ENCODE data around the gene PCK1.
A peak's percentile ranks its signal among the peaks of the same experiment; 100 is the strongest.
"Not testable (repeated sequence)": the region's sequence is repeated elsewhere in the genome, so short reads cannot be mapped to it uniquely, and the experiment has no call there.

Gene PCK1

DNA sequence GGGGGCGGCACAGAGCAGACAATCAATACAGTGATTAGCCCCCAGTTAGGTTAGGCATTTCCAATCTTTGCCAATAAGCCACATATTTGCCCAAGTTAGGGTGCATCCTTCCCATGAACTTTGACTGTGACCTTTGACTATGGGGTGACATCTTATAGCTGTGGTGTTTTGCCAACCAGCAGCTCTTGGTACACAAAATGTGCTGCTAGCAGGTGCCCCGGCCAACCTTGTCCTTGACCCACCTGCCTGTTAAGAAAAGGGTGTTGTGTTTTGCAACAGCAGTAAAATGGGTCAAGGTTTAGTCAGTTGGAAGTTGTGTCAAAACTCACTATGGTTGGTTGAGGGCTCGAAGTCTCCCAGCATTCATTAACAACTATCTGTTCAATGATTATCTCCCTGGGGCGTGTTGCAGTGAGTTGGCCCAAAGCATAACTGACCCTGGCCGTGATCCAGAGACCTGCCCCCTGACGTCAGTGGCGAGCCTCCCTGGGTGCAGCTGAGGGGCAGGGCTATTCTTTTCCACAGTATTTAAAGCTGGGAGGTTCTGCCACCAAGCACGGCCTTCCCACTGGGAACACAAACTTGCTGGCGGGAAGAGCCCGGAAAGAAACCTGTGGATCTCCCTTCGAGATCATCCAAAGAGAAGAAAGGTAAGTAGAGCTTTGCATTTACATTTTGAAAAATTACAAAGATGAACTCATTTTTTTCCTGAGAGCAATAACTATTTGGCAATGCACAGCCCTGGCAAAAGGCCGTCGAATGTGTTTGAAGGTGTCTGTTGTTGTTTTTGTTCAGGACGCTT is at the start of gene PCK1:
Gene PCK1 (plus strand): TSS at position 557 of the 802 bp plus-strand sequence. CDS start 302 bp downstream, outside the sequence.
- DNase-seq, result no peak

GRCh38 chr20:57511709-57512108 is 49.2 kb upstream of the PCK1 start:
- not testable (repeated sequence) for DNase-seq

DNA sequence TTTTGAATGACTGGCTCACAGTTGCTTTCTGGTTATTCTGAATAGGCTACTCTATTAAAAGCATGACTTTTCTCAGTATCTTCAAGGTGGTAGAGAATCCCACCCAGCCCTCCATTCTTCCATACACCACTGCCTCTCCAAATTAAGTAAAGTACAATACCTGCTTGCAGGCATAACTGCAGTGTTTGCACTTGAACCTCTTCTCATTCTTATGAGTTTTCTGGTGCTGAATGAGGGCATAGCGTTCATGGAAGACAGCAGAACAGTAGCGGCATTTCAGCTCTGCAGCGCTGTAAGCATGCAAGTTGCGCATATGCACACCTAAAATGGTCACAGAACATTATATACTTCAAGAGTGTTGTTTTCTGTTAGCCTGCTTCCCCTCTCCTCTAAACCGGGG is 48.5 kb upstream of the PCK1 start:
- DNase-seq, result no peak

DNA sequence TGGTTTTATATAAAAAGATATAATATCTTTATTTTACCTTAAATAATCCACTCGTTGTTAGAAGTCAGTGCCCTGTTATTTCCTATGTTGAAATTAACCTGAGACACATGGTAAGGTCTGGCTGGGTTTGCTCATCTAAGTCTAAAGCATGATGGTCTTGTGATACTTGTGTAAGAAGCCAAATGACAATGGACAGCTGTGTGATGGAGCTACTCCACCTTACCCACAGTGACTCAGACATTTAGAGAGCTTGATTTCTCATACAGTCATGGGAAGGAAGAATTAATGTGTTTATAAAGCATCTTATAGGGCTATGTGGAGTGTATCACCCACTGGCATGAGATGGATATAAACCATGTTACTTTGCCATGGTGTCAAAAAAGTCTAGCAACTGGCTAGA is 47.7 kb upstream of the PCK1 start:
- no peak for DNase-seq

GRCh38 chr20:57514273-57514751 is 46.6 kb upstream of the PCK1 start:
- peak; percentile 50 for DNase-seq

- no peak for DNase-seq
Observed at GRCh38 chr20:57517904-57518303, 43.0 kb upstream of the PCK1 start.

DNA sequence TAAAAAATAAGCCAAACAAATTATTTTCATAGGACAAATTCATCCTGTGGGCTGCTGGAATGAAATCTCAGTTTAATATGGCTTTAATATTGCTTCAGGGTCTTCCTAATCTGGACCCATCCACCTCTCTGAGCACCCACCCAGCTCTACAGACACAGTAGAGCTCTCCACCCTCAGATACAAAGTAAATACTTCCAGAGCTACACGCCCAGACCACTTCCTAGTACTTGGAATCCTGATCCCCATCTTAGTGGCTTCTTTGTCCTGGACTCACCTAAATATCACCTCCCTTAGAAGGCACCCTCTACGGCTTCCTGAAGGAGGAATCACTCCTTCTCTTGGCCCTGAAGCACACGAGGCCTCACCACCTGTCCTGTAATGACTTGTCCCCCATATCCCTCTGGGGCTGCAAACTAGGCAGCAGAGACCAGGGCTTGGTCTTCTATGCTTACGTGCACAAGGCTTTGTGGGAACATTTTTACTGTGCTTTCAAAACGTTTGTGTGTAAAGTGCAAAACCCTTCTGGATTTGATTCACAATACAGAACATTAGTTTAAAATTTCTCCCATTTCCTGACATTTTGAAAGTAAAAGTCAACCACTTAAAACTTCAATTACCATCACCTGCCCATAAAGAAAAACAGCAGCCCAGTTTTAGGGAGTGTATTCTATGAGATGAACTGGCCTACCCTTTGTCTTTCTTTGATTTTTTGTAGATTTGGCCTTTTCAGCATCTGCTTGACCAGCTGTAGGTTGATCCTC is 38.4 kb upstream of the PCK1 start:
- no peak for DNase-seq

DNA sequence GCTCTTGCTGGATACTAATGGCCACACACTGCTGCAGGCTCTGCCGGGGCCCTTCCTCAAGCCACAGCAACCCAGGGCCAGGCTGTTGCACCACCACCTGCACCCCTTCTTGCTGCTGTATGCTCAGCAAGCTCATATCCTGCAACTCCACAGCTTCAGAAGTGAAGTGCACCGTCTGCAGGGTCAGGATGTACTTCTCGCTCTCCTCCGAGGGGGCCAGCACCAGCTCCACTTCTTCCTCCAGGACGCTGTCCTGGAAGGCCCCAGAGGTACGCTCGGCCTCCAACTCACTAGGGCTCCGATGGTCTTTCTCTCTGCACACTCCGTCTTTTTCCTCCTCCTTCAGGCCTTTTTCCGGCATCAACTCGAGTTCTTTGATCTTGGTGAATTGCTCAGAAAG is 37.1 kb upstream of the PCK1 start:
- DNase-seq, result no peak

- no peak for DNase-seq
Observed at GRCh38 chr20:57524511-57525176, 36.3 kb upstream of the PCK1 start, which contains the start of gene CTCFL. Gene CTCFL (minus strand): TSS chr20:57525140. CDS start chr20:57524205, 935 bp downstream.

DNA sequence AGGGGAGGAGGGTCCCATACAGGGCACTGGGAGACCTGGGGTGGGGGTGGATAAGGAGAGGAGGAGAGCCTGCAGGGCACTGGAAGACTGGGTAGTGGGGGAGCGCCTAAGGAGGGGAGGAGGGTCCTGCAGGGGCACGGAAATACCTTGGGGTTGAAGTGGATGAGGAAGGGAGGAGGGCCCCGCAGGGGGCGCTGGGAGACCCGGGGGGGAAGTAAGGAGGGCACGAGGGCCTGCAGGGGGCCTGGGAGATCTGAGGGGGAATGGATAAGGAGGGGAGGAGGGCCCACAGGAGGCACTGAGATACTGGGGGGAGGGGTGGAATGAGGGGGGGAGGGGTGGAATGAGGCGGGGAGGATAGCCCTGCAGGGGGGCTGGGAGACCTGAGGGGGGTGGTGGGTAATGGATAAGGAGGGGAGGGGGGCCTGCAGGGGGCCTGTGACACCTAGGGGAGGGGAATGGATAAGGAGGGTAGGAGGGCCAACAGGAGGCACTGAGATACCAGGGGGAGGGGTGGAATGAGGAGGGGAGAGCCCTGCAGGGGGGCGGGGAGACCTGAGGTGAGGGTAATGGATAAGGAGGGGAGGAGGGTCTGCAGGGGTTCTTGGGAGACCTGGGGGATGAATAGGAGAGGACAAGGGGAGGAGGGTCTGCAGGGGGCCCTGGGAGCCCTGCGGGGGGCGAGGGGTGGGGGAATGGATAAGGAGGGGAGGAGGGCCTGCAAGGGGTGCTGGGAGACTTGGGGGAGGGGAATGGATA is 35.4 kb upstream of the PCK1 start:
- DNase-seq, result no peak

DNA sequence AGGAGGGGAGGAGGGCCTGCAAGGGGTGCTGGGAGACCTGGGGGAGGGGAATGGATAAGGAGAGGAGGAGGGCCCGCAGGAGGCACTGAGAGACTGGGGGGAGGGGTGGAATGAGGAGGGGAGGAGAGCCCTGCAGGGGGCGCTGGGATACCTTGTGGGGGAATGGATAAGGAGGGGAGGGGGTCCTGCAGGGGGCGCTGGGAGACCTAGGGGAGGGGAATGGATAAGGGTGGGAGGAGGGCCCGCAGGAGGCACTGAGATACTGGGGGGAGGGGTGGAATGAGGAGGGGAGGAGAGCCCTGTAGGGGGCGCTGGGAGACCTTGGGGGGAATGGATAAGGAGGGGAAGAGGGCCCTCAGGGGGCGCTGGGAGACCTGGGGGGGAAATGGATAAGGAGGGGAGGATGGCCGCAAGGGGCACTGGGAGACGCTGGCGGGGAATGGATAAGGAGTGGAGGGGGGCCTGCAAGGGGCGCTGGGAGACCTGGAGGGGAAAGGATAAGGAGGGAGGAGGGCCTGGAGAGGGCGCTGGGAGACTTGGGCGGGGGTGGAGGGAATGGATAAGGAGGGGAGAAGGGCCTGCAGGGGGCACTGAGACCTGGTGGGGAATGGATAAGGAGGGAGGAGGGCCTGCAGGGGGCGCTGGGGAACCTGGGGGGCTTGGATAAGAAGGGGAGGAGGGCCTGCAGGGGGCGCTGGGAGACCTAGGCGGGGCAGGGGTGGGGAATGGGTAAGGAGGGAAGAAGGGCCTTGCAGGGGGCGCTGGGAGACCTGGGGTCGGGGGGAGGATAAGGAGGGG is 34.6 kb upstream of the PCK1 start:
- peak; percentile 51 for DNase-seq

DNA sequence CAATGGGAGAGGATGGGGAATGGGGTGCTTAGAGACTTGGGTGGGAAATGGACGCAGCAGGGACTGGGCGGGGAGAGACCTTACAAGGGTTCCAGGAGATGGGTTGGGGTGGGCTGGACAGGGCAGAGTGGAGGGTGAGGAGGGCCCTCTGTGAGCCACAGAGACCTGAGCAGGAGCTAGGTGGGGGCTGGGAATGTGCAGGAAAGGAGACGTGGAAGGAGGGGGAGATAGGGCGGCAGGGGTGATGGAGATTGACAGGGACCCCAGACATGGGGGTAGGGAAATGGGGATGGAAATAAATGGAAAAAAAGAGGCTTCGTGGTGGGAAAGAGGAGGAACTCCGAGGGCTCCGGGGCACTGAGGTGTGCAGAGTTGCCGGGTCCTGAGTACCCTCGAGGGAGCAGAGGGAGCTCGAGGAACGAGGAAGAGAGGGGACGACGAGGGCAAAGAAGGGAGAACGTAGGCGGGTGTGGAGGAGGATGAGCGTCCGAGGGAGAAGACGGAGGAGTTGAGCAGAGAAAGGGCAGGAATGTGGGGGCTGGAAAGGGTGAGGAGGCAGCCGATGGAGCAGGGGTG is 33.9 kb upstream of the PCK1 start:
- DNase-seq, result no peak

DNA sequence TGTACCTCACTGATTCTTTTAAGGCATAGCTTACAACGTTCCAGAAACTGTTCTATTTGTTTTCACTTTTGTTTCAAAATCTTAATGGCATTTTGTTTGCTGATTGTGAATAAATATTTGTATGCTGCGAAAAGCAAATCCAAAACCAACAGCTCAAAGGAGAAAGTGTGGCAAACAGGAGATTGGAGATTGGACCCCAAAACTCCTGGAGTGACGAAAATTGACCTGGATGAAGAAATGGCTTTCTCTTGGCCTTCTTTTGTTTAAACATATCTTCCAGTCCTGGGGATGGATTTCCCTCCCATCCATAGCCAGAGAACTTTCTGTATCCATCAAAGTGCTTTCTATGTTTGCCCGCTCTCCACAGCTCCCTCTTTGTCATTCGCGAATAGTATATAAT is 33.2 kb upstream of the PCK1 start:
- DNase-seq, result no peak

- no peak for DNase-seq
Observed at GRCh38 chr20:57528148-57528547, 32.8 kb upstream of the PCK1 start.

- no peak for DNase-seq
Observed at GRCh38 chr20:57529160-57529585, 31.7 kb upstream of the PCK1 start.

DNA sequence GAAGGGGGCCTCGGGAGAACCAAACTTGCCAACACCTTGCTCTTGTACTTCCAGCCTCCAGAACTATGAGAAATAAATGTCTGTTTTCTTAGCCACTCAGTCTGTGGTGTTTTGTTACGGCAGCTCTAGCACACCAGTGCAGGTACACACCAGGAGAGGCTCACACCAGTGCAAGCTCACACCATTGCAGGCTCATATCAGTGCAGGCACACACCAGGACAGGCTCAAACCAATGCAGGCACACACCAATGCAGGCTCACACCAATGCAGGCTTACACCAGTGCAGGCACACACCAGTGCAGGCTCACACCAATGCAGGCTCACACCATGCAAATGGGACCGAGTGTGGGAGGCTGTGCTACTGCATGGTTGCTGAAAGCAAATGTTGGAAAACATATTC is 31.1 kb upstream of the PCK1 start:
- no peak for DNase-seq

DNA sequence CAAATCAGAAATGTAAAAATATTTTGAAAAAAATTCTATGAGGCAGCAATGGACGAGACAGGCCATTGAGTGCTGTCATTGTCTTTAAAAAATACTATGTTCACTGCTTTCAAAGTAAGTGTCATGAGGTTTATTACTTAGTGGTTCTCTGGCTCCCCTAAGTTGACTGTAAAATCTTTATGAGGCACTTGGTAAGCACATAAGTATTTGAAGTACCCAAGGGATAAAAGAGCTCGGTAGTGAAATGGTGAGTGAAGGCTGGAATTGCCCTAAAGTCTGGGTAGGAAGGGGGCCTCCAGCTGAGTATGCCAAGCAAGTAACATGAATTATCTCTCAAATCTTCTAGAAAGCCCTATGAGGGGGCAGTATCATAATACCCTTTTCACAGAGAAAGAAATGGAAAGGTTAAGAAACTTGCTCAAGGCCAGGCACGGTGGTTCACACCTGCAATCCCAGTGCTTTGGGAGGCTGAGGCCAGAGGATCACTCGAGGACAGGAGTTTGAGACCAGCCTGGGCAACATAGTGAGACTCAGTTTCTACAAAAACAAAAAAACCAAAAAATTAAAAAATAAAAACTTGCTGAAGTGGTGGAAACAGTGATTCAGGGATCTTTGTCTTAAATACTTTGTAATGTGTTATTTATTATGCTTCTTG is 30.5 kb upstream of the PCK1 start:
- no peak for DNase-seq

- no peak for DNase-seq
Observed at GRCh38 chr20:57532104-57532503, 28.8 kb upstream of the PCK1 start.

DNA sequence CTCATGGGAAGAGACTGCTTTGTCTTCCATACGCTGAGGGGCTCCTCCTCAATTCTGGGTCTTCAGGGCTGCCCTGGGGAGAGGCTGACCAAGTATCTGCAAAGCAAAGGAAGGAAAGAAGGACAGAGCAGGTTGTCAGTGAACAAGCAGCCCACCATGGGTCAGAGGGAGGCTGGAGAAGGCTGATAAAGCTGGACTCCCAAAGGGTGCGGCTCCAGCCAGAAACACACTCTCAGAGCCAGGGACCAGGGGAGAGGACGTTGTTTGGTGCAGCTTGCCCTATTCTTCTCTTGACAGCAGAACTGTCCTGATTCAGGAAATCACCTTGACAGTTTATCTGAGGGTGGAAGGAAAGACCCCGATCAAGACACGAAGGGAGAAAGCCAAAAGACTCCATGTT is 25.6 kb upstream of the PCK1 start:
- no peak for DNase-seq

DNA sequence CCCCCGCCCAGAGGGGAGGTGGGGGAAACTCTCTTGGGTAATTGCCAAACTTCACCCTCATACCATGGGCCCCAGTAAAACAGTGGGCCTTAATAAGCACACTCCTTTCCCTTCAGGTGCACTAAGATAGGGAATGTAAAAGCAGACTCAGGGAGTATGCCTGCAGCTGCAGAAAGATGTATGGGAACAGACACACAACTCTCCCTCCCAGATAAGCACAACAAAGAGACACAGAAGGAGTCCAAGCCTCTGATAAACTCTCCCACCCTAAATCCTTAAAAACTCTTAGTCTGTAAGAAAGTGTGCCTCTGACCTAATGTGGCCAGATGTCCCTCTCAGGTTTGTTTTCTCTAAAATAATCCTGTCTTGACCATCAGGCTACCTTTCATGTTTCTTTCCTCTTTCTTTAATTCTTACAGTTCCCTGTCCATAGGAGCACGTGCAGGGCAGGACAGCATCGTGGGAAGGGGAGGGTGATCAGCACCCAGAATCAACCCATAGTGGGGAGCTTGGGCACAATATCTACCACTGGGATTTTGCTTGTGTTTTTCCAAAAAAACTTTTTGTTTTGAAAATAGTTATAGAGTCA is 24.7 kb upstream of the PCK1 start:
- DNase-seq, result no peak

Measured in activated CD4-positive, alpha-beta T cell treated with anti-CD3 and anti-CD28 coated beads for 48 hours (primary cell).